Activated CD4-positive, alpha-beta T cell treated with anti-CD3 and anti-CD28 coated beads, Interleukin-2, amount 10 ng/mL, durations not matched to agents 7 days and 5 days (primary cell): Measurements from ENCODE around the gene GJA5. TPM values are rescaled to one million over a fixed set of nuclear protein-coding genes. Genes with fewer than 3 reads are reported as not detected.

Source experiments
- CTCF ChIA-PET: fragments of 350-600 bp; sonication (Branson Sonifier 250); formaldehyde crosslinking; loops from one replicate; lab custom pipeline; 2021; ENCODE audit warnings: antibody characterized with exemption; lab: Charles Lee
- POLR2A ChIA-PET: fragments of 350-600 bp; sonication (Branson Sonifier 250); formaldehyde crosslinking; loops from one replicate; lab custom pipeline; 2021; ENCODE audit warnings: antibody characterized with exemption; lab: Charles Lee
- DNase-seq: peaks from one replicate; pipeline ENCODE4 v3.0.0-alpha.2; 2020
- H3K27ac Mint-ChIP-seq: one replicate; pipeline ENCODE4 v1.8.0; 2021; ENCODE audit warnings: mild to moderate bottlenecking, moderate library complexity, mixed read lengths
- H3K27me3 Mint-ChIP-seq: one replicate; pipeline ENCODE4 v1.8.0; 2021; ENCODE audit warnings: mixed read lengths
- H3K36me3 Mint-ChIP-seq: one replicate; pipeline ENCODE4 v1.8.0; 2021; ENCODE audit warnings: low read depth, mixed read lengths
- H3K4me1 Mint-ChIP-seq: one replicate; pipeline ENCODE4 v1.8.0; 2021; ENCODE audit warnings: mixed read lengths
- H3K4me3 Mint-ChIP-seq: one replicate; pipeline ENCODE4 v1.8.0; 2021; ENCODE audit warnings: mild to moderate bottlenecking, moderate library complexity, mixed read lengths
- H3K9me3 Mint-ChIP-seq: one replicate; pipeline ENCODE4 v1.8.0; 2021; ENCODE audit warnings: mixed read lengths
- total RNA-seq, 2 experiments: library from RNA; stranded (reverse); gene quantifications; one replicate each; pipeline ENCODE4 v1.2.3, GENCODE V29; 2021

GJA5 gene
- total RNA-seq, 2 experiments from 2014 or later = not detected

DNA sequence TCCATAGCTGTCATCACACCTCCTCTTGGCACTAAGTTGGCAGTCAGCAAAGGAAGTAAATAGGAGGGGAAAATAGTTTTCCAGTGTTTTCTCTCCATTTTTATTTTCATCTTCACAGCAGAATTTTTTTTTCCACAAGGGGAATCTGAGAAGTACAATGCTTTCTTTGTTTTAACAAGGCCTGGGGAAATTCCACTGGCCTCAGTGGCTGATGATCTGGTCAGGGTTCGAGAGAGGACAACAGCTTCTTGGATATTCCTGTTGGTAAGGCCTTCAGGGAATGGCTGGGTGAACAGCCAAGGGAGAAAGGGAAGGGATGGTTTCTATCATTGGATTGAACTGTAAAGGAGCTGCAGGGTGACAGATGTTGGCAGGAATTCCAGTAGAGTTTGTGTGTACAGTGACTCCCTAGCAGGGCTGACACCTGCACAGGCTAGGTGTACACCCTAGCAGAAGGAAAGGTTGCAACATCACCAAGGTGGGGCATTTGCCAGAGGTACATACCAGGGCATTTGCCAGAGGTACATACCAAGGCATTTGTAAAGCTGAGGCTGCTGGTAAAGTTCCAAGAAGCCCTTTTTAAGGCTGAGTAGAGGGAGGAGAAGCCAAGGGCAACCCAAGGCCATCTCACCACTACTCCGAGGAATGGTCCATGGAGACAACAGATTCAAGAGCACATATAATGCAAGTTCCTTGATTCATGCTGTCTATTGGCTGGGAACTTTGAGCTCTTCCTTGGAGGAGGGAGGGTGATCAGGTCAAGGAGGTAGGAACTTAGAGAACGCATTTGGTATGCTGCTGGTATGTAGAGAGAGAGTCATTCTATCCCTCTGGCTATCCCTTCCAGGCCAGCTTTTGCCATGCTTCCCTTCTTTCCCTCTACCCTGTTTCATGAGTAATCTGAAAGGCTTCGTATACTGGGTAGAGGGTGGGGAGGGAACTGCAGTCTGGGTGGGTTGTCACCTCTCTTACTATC, 3.1 kb downstream of the GJA5 start:
- no peak overlapping the region for H3K4me3 Mint-ChIP-seq
- H3K4me1 Mint-ChIP-seq = peaks cover 9% of the 10 kb centered on the region
- ChIA-PET POLR2A (no interaction called here), CTCF (no interaction called here)
- no peak for DNase-seq
- H3K27ac Mint-ChIP-seq = no peak overlapping the region
- peaks cover 4% of the 10 kb centered on the region for H3K27me3 Mint-ChIP-seq
- no peaks in the 10 kb centered on the region for H3K36me3 Mint-ChIP-seq
- H3K9me3 Mint-ChIP-seq = peaks cover 2% of the 10 kb centered on the region

- Mint-ChIP-seq H3K4me1 (no peaks in the 10 kb centered on the region), H3K4me3 (no peak overlapping the region), H3K9me3 (no peaks in the 10 kb centered on the region), H3K27ac (no peak overlapping the region), H3K36me3 (no peaks in the 10 kb centered on the region), H3K27me3 (peaks cover 4% of the 10 kb centered on the region)
- CTCF ChIA-PET = no interaction called here
- POLR2A ChIA-PET = no interaction called here
- no peak for DNase-seq
Observed at GRCh38 chr1:147756341-147756740, 4.1 kb downstream of the GJA5 start.

GRCh38 chr1:147754661-147755060, 5.7 kb downstream of the GJA5 start:
- Mint-ChIP-seq H3K27ac (no peak overlapping the region), H3K4me3 (no peak overlapping the region), H3K27me3 (no peaks in the 10 kb centered on the region), H3K36me3 (no peaks in the 10 kb centered on the region), H3K4me1 (no peaks in the 10 kb centered on the region), H3K9me3 (no peaks in the 10 kb centered on the region)
- no peak for DNase-seq
- ChIA-PET POLR2A (no interaction called here), CTCF (no interaction called here)

DNA sequence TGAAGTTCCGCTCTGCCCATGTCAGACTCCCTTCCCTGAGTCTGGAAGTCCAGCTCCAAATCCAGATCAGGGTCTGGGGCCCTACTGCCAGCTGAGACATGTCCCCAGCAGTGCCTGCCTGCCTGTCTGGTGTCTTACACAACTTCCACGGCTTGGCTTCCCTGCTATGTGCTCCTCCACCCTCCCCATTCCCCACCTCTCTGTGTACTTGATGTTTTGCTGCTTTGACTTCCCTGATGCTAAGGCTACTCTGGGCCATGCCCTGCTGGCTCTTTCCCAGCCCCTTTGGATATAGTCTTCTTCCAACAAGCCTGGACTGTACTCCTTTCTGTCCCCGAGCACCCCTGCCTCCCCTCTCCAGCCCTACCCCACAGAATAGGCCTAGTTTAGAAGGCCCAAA, 7.3 kb downstream of the GJA5 start:
- H3K27me3 Mint-ChIP-seq = no peaks in the 10 kb centered on the region
- CTCF ChIA-PET = no interaction called here
- POLR2A ChIA-PET = no interaction called here
- DNase-seq = no peak
- H3K27ac Mint-ChIP-seq = no peak overlapping the region
- no peak overlapping the region for H3K4me3 Mint-ChIP-seq
- no peaks in the 10 kb centered on the region for H3K9me3 Mint-ChIP-seq
- H3K36me3 Mint-ChIP-seq = no peaks in the 10 kb centered on the region
- no peaks in the 10 kb centered on the region for H3K4me1 Mint-ChIP-seq

DNA sequence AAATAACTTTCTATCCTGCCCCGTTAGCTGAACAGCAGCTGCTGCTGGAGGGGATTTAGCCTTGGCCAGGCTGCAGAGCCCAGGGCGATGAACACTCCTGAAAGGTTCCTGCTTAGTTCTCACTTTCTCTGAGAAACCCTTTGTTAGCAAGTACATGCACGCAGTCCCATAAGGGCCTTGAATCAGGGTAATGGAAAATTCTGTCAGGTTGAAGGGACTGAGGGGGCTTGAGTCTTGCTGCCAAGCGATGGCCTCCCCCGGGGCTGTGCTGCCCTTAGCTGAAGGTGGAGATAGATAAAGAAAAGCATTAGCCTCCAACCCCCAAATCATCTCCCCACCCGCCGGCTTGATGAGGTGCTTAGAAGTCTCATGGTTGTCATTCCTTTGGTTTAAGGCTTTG, 7.9 kb downstream of the GJA5 start:
- Mint-ChIP-seq H3K36me3 (no peaks in the 10 kb centered on the region), H3K9me3 (no peaks in the 10 kb centered on the region), H3K4me3 (no peak overlapping the region), H3K27ac (no peak overlapping the region), H3K27me3 (no peaks in the 10 kb centered on the region), H3K4me1 (no peaks in the 10 kb centered on the region)
- ChIA-PET CTCF (no interaction called here), POLR2A (no interaction called here)
- no peak for DNase-seq

- Mint-ChIP-seq H3K9me3 (no peaks in the 10 kb centered on the region), H3K4me3 (no peak overlapping the region), H3K4me1 (no peaks in the 10 kb centered on the region), H3K36me3 (no peaks in the 10 kb centered on the region), H3K27ac (no peak overlapping the region), H3K27me3 (peaks cover 5% of the 10 kb centered on the region)
- CTCF ChIA-PET = no interaction called here
- no peak for DNase-seq
- POLR2A ChIA-PET = no interaction called here
Observed at GRCh38 chr1:147751346-147751745, 9.1 kb downstream of the GJA5 start.

DNA sequence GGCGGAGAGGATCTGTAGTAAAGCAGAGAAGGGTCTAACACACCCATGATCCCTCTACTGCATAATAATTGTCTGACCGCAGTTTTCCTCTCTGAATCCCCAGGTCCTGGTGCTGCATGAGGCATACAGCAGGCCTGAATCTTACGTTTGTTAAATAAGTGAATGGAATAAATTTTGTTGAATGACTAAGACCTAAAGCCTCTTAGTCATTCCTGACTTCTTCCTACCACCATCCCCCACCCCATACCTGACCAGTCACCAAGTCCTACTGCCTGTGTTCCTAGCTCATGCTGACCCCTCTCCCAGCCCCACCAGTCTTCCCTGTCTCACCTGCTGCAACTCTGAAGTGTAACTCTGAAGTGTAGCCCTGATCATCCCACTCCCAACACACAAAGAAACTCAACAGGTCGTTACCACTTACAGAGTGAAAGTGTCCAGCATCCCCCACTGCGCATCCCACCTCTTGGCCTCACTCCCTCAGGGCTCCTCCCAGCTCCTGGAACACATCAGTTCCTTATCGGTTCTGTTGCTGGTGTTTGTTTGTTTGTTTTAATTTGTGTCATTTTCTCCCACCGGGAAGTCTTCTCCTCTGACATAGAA, 9.7 kb downstream of the GJA5 start:
- H3K27ac Mint-ChIP-seq = no peak overlapping the region
- H3K4me1 Mint-ChIP-seq = no peaks in the 10 kb centered on the region
- POLR2A ChIA-PET = no interaction called here
- no peak overlapping the region for H3K4me3 Mint-ChIP-seq
- DNase-seq = no peak
- H3K9me3 Mint-ChIP-seq = no peaks in the 10 kb centered on the region
- CTCF ChIA-PET = no interaction called here
- peaks cover 7% of the 10 kb centered on the region for H3K27me3 Mint-ChIP-seq
- H3K36me3 Mint-ChIP-seq = no peaks in the 10 kb centered on the region

- H3K4me1 Mint-ChIP-seq = no peaks in the 10 kb centered on the region
- peaks cover 7% of the 10 kb centered on the region for H3K27me3 Mint-ChIP-seq
- POLR2A ChIA-PET = no interaction called here
Observed at GRCh38 chr1:147749792-147750191, 10.6 kb downstream of the GJA5 start.

GRCh38 chr1:147748676-147749350, 11.6 kb downstream of the GJA5 start:
- ChIA-PET POLR2A (no interaction called here), CTCF (interaction anchor here (1.2 kb wide), 1 partner anchor 11 kb away, joined by 3 read pairs; no protein-coding TSS in a partner anchor)
- no peak overlapping the region for H3K27ac Mint-ChIP-seq
- DNase-seq = no peak
- H3K36me3 Mint-ChIP-seq = no peaks in the 10 kb centered on the region
- H3K4me3 Mint-ChIP-seq = no peak overlapping the region
- H3K9me3 Mint-ChIP-seq = no peaks in the 10 kb centered on the region
- no peaks in the 10 kb centered on the region for H3K4me1 Mint-ChIP-seq
- H3K27me3 Mint-ChIP-seq = peaks cover 7% of the 10 kb centered on the region

More at GRCh38 chr1:147749792-147750191, 10.6 kb downstream of the GJA5 start:
- no peak for DNase-seq
- H3K9me3 Mint-ChIP-seq = no peaks in the 10 kb centered on the region
- H3K36me3 Mint-ChIP-seq = no peaks in the 10 kb centered on the region
- H3K4me3 Mint-ChIP-seq = no peak overlapping the region
- CTCF ChIA-PET = no interaction called here
- no peak overlapping the region for H3K27ac Mint-ChIP-seq

DNA sequence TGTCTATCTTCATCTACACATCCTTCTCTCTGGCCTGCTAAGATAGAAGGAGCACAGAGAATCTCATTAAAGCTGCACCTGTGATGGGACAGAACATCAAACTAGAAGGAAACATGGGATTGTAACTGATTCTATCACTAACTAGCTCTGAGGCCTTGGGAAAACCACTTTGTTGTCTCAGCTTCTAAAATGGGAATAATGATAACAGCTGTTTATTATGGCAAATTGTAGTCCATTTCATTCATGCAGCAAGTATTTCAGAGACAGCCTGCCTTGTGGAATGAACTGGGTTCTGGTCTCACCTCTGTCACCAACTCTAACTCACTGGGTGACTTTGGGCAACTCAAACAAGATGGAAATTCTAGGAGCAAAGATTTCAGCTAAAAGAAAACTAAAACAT, 12.4 kb downstream of the GJA5 start:
- POLR2A ChIA-PET = no interaction called here
- Mint-ChIP-seq H3K4me3 (no peak overlapping the region), H3K27ac (no peak overlapping the region), H3K36me3 (no peaks in the 10 kb centered on the region), H3K27me3 (peaks cover 7% of the 10 kb centered on the region), H3K9me3 (no peaks in the 10 kb centered on the region), H3K4me1 (no peaks in the 10 kb centered on the region)
- CTCF ChIA-PET = no interaction called here
- no peak for DNase-seq

- H3K4me3 Mint-ChIP-seq = no peak overlapping the region
- POLR2A ChIA-PET = no interaction called here
- H3K27me3 Mint-ChIP-seq = peaks cover 7% of the 10 kb centered on the region
- H3K4me1 Mint-ChIP-seq = no peaks in the 10 kb centered on the region
- no peaks in the 10 kb centered on the region for H3K36me3 Mint-ChIP-seq
- CTCF ChIA-PET = no interaction called here
- H3K9me3 Mint-ChIP-seq = no peaks in the 10 kb centered on the region
- DNase-seq = no peak
- H3K27ac Mint-ChIP-seq = no peak overlapping the region
Observed at GRCh38 chr1:147745271-147745670, 15.1 kb downstream of the GJA5 start.

DNA sequence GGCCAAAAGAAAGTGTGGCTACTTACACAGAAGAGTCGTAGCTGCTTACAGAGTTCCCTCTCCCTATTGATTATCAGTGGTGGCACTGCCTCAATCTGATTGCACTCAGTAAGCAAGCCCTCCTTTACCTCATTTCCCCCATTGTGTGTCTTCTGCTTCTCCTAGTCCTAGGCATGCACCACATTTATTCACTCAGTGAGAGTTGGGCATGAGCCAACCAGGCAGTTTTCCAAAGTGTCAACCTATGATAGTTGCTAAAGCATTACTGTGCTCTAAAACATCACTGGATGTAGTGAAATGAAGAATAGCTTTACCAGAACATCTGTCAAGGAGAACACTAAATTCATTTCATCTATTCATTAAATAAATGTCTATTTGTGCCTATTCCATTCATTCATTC, 19.3 kb downstream of the GJA5 start:
- POLR2A ChIA-PET = no interaction called here
- Mint-ChIP-seq H3K27ac (no peak overlapping the region), H3K4me3 (no peak overlapping the region), H3K36me3 (no peaks in the 10 kb centered on the region), H3K9me3 (no peaks in the 10 kb centered on the region), H3K27me3 (peaks cover 2% of the 10 kb centered on the region), H3K4me1 (no peaks in the 10 kb centered on the region)
- DNase-seq = no peak
- CTCF ChIA-PET = no interaction called here

DNA sequence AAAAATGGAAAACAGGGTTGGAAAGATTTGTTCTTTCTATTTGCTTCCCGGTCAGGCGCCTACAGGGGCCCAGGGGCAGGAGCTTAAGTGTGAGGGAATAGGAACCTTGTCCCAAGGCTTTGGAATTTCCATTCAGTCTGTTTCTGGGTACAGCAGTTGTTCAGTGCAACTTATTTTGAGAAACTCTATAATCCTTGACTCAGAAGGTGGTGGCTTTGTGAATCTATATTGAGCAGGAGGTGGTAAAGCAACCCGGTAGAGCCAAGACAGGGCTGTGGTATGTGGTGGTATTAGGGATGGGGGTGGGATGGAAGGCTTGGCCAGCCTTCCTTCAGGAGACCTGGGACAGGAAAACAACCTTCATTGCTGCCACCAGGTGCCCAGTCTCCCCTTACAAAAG, 20.0 kb downstream of the GJA5 start:
- POLR2A ChIA-PET = no interaction called here
- Mint-ChIP-seq H3K27me3 (peaks cover 2% of the 10 kb centered on the region), H3K9me3 (no peaks in the 10 kb centered on the region), H3K36me3 (no peaks in the 10 kb centered on the region), H3K4me3 (no peak overlapping the region), H3K4me1 (peaks cover 2% of the 10 kb centered on the region), H3K27ac (no peak overlapping the region)
- CTCF ChIA-PET = interaction anchor here (1.7 kb wide), 1 partner anchor 25 kb away, joined by 6 read pairs; no protein-coding TSS in a partner anchor
- no peak for DNase-seq
